AG10803 (cell line): ENCODE measurements around the gene CYLD.

Experiments
- DNase-seq: peaks from one replicate; pipeline ENCODE4 v3.0.0; 2010; ENCODE audit warnings: low read depth
- H3K4me3 ChIP-seq: 2 replicates; pipeline ENCODE4 v1.5.1; 2011; ENCODE audit warnings: mild to moderate bottlenecking, low read length, control low read depth
- TF ChIP-seq, protein P1 (sequence below): conservative IDR thresholded peaks from 2 replicates; pipeline ENCODE4 v1.5.1; 2011; ENCODE audit warnings: mild to moderate bottlenecking, low read length, control low read depth, inconsistent platforms

Gene CYLD

DNA sequence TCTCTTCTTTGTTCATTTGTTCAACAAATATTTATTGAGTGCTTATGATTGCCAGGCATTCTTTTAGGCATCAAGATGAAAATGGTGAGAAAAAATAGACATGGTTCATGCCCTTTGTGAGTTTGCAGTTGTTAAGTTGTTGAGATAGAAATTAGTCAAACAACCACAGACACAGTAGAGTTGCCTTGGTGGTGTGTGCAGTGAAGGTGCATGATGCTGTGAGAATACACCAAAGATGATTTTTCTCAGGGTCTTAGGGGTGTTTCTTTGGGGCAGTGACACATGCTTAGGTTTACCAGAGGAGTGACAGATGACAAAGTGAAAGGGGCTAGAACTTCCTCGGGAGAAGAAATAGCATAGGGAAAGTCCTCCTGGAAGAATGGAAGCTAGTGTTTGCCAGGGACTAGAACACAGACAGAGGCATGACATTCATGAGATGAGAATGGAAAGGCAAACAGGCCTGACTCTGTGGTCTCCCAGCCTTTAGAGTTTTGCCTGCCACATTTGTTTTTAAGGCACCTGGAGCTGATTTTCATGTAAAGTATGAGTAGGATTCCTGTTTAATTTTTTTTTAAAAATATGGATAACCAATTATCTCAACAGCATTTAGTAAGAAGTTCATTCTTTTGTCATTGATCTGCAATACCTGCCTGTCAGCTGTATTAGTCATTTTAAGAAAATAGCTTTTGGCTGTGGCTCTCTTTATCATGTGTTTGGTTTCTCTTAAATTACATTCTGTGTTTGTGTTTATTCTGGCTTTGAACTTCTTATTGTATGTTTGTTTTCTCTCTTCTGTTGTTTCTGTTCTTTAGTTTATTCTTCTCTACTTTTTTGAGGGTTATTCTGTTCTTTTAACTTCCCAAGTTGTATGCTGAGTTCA lies 36.6 kb downstream of the CYLD start:
- no peak overlapping the region for H3K4me3 ChIP-seq
- TF ChIP-seq, protein P1, sequence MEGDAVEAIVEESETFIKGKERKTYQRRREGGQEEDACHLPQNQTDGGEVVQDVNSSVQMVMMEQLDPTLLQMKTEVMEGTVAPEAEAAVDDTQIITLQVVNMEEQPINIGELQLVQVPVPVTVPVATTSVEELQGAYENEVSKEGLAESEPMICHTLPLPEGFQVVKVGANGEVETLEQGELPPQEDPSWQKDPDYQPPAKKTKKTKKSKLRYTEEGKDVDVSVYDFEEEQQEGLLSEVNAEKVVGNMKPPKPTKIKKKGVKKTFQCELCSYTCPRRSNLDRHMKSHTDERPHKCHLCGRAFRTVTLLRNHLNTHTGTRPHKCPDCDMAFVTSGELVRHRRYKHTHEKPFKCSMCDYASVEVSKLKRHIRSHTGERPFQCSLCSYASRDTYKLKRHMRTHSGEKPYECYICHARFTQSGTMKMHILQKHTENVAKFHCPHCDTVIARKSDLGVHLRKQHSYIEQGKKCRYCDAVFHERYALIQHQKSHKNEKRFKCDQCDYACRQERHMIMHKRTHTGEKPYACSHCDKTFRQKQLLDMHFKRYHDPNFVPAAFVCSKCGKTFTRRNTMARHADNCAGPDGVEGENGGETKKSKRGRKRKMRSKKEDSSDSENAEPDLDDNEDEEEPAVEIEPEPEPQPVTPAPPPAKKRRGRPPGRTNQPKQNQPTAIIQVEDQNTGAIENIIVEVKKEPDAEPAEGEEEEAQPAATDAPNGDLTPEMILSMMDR = no peak
- no peak for DNase-seq

DNA sequence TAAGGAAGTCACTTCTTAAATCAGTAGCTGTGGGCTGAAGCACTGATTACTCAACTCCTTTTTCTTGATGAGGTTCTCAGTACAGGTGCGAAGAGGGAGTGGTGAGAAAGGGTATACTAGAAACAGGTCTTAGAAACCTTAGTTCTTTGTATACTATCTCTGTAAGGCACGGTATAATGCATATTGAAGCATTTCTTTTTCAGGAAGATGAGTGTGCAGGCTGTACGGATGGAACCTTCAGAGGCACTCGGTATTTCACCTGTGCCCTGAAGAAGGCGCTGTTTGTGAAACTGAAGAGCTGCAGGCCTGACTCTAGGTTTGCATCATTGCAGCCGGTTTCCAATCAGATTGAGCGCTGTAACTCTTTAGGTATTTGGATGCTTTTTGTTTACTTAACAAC lies 39.2 kb downstream of the CYLD start:
- TF ChIP-seq, protein P1 = no peak
- no peak for DNase-seq

DNA sequence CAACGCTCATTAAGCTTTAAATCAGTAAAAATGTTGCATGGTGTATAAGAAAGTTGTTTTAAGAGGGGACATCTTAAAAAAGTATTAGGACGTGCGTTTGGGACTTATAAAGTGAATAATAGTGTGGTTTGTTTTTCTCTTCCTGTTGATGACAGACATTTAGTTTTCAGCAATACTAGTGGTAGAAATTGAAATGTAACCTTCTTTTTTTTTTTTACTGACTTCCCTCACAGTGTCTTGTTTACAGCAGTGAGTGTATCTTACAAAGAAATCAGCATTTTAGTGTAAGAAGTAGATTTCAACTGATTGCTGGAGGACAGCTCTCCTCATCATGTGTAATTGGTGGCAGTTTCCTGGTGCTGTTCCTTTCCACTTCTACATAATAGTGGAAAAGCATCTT lies 39.6 kb downstream of the CYLD start:
- no peak for DNase-seq
- TF ChIP-seq, protein P1 = no peak
- H3K4me3 ChIP-seq = no peak overlapping the region

More for the DNA sequence above, 39.2 kb downstream of the CYLD start:
- no peak overlapping the region for H3K4me3 ChIP-seq

DNA sequence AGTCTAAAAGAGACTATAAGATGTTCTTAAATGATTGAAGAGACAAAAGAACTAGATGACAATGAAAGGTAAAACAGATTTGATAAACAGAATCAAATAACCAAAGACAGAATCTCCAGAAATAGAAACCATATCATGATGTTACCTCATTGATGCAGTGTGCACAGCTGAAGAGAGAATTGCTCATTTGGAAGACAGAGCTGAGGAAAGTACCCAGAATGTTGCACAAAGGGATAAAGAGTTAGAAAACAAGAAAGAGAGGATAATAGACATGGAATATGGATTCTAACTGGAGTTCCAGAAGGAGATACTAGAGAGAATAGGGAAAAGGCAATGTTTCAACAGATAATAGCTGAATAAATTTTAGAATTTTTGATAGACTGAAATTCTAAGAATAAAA lies 47.9 kb downstream of the CYLD start:
- TF ChIP-seq, protein P1 = no peak
- no peak for DNase-seq
- H3K4me3 ChIP-seq = no peak overlapping the region

DNA sequence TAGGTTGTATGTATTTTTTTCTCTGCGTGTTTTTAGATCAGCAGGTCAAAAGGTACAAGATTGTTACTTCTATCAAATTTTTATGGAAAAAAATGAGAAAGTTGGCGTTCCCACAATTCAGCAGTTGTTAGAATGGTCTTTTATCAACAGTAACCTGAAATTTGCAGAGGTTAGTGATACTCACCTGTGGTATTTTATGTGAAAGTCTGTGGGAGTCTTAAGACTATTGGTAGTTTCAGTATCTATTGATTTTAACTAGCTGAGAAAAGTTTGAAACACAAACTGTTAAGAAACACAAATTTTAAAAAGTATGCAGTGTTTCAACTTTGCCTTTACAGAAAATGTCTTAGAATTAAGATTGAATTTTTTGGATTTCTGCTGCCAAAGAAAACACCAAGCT lies 49.6 kb downstream of the CYLD start:
- TF ChIP-seq, protein P1 = no peak
- no peak for DNase-seq
- H3K4me3 ChIP-seq = no peak overlapping the region

DNA sequence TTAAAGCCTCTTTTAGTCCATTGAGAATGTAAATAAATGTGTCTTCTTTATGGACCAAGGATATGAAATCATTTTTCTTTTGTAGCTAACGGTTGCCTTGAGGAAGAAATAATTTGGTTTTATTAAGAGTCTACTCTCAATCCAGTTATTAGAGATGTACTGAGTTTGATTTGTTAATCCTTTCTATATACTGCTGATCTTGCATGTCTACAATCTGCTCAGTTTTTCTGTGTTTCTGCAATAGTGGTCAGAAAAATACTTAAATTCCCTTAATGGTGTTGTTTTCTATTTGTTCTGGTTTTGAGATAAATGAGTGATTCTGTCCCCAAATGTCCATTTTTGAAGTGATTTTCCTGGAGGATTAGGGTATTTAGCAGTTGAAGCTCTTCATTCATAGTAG lies 54.9 kb downstream of the CYLD start:
- DNase-seq = no peak
- TF ChIP-seq, protein P1 = no peak
- H3K4me3 ChIP-seq = no peak overlapping the region

DNA sequence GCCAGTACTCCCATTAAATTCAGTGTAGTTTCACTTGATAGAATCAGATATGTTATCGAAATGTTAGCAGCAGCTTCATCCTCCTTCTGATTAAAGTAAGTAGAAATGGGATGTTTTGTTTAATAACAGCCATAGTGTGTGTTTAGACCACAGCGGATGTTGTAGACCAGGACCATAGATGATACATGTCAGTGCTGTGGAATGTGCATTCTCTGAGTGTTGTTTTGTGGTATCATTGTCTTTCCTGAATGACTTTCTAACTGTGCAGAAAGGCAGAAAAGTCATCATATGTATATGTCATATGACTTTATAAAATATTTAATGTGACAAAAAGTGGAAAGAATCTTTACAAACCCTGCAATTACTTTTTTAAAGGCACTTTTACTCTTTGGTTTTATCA lies 55.6 kb downstream of the CYLD start:
- DNase-seq = peak; percentile 18
- TF ChIP-seq, protein P1 = no peak

More for the DNA sequence above, 55.6 kb downstream of the CYLD start:
- H3K4me3 ChIP-seq = no peak overlapping the region
